Thyroid gland (tissue), 4 donors: ENCODE results near the gene SCLY.

Experiments used
- POLR2A ChIP-seq, 2 donors: fragments of 450-650 bp; IDR thresholded peaks; one replicate each; pipeline ENCODE4 v1.6.1; 2017; ENCODE audit warnings: antibody characterized with exemption in 2 of 2, mild to moderate bottlenecking in 2 of 2, moderate library complexity in 1 of 2
- TF ChIP-seq, protein P1 (sequence below), 6 experiments: fragments of 200-600 bp in 3 of 6; fragments of 450-650 bp in 3 of 6; sonication (generic) in 3 of 6; IDR thresholded peaks; one replicate each; pipeline ENCODE4 v1.5.1; 2016 to 2019; ENCODE audit warnings: antibody characterized with exemption in 6 of 6, mild to moderate bottlenecking in 2 of 6, inconsistent platforms in 1 of 6, moderate library complexity in 1 of 6

- TF ChIP-seq, protein P1, sequence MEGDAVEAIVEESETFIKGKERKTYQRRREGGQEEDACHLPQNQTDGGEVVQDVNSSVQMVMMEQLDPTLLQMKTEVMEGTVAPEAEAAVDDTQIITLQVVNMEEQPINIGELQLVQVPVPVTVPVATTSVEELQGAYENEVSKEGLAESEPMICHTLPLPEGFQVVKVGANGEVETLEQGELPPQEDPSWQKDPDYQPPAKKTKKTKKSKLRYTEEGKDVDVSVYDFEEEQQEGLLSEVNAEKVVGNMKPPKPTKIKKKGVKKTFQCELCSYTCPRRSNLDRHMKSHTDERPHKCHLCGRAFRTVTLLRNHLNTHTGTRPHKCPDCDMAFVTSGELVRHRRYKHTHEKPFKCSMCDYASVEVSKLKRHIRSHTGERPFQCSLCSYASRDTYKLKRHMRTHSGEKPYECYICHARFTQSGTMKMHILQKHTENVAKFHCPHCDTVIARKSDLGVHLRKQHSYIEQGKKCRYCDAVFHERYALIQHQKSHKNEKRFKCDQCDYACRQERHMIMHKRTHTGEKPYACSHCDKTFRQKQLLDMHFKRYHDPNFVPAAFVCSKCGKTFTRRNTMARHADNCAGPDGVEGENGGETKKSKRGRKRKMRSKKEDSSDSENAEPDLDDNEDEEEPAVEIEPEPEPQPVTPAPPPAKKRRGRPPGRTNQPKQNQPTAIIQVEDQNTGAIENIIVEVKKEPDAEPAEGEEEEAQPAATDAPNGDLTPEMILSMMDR (IDR thresholded peaks at IDR 0.05) = no peak
- TF ChIP-seq POLR2A (IDR thresholded peaks at IDR 0.05) = no peak
Measured at GRCh38 chr2:238067939-238068338, 7.1 kb downstream of the SCLY start.
